ENCODE measurements around the gene SPTBN2. TPM values are rescaled to one million over a fixed set of nuclear protein-coding genes. Genes with fewer than 3 reads are reported as not detected.

The SPTBN2 gene
- total and polyA plus RNA-seq, 2 of the 8 experiments (the other 6 are each of a cell fraction or from before 2014, with no cell fraction given): 19.1 to 69.0 TPM

GRCh38 chr11:66653123-66653522, 75.9 kb downstream of the SPTBN2 start:
- peaks cover 4 to 66% of the 10 kb centered on the region in 2 experiments for H3K79me2 ChIP-seq (ENCODE audit: control insufficient read depth in 1 of 2, insufficient read depth in 2 of 2, low read length in 2 of 2)
- no peak for DNase-seq (ENCODE audit: low read depth in 1 of 2, low spot score in 2 of 2)
- peaks cover 13 to 44% (median 22%) of the 10 kb centered on the region in 4 experiments; a peak in 6 of 8 replicates for H3K36me3 ChIP-seq (ENCODE audit: control insufficient read depth in 2 of 4, insufficient read depth in 4 of 4, low read length in 3 of 4)
- ChIA-PET POLR2A (ENCODE audit: partially characterized antibody) (interaction anchor here (0.5 to 66.2 kb wide), 5 partner anchors 10 to 299 kb away, joined by 3 to 2165 read pairs (median 7); partner anchors contain the start of genes CCDC87, CCS, RBM14 and RBM4), CTCF (ENCODE audit: partially characterized antibody) (interaction anchor here (0.7 to 1.2 kb wide), 5 partner anchors 8 to 181 kb away, joined by 3 read pairs; no protein-coding TSS in a partner anchor)
- FAIRE-seq: no peak
- no peak overlapping the region for H3K56ac ChIP-seq (replicated peaks; ENCODE audit: insufficient read length, low read depth, low read length)
- H3K4me2 ChIP-seq (ENCODE audit: insufficient read depth in 1 of 2, low read depth in 2 of 2, low read length in 2 of 2): no peak overlapping the region
- no peak overlapping the region for H3K18ac ChIP-seq (ENCODE audit: extremely low read depth, low read length)
- no peak overlapping the region for H2BK20ac ChIP-seq (ENCODE audit: low read length)
- no peak overlapping the region for H2AK5ac ChIP-seq (ENCODE audit: low read depth, low read length)
- H2BK15ac ChIP-seq (ENCODE audit: low read length): no peak overlapping the region
- H3K4me1 ChIP-seq (replicated peaks in 1 of 4; ENCODE audit: control insufficient read depth in 3 of 4, insufficient read depth in 4 of 4, low read length in 3 of 4): no peaks in the 10 kb centered on the region
- TF ChIP-seq E2F6 (IDR thresholded peaks at IDR 0.05): no peak
- no peak for TF ChIP-seq RNF2 (IDR thresholded peaks at IDR 0.05; ENCODE audit: borderline replicate concordance, low read depth, low read length, missing control alignments, poor library complexity, severe bottlenecking)
- TF ChIP-seq GTF2F1 (IDR thresholded peaks at IDR 0.05; ENCODE audit: borderline replicate concordance, low read depth, low read length): no peak
- no peak for TF ChIP-seq SP4 (IDR thresholded peaks at IDR 0.05; ENCODE audit: low read length)
- TF ChIP-seq HDAC6 (IDR thresholded peaks at IDR 0.05; ENCODE audit: low read depth, low read length): no peak
- TF ChIP-seq SIN3A (conservative IDR thresholded peaks at IDR 0.05 in 1 of 2, IDR thresholded peaks at IDR 0.05 in 1 of 2; ENCODE audit: low read depth in 1 of 2, low read length in 2 of 2): no peak
- no peak for TF ChIP-seq EGR1 (IDR thresholded peaks at IDR 0.05; ENCODE audit: borderline replicate concordance, low read depth, low read length)
- no peak for TF ChIP-seq EP300 (IDR thresholded peaks at IDR 0.05; ENCODE audit: borderline replicate concordance in 1 of 2, low read depth in 2 of 2, low read length in 2 of 2)
- no peak overlapping the region for H4K5ac ChIP-seq (ENCODE audit: insufficient read length, low read depth, low read length)
- no peaks in the 10 kb centered on the region for H3K9me3 ChIP-seq (ENCODE audit: insufficient read depth in 2 of 2, low read depth in 1 of 2, low read length in 1 of 2)
- H3K79me1 ChIP-seq (ENCODE audit: low read depth, low read length): peaks cover 8% of the 10 kb centered on the region; the same call in 1 of the 2 replicates
- H3K4me3 ChIP-seq (ENCODE audit: extremely low read depth in 1 of 4, insufficient read depth in 2 of 4, low read depth in 3 of 4, low read length in 4 of 4): no peak overlapping the region
- H2BK12ac ChIP-seq (ENCODE audit: low read depth, low read length): no peak overlapping the region
- H3K23me2 ChIP-seq (ENCODE audit: low read depth, low read length): no peaks in the 10 kb centered on the region
- no peak overlapping the region for H4K91ac ChIP-seq (replicated peaks; ENCODE audit: insufficient read length, low read length)
- H4K8ac ChIP-seq (ENCODE audit: extremely low read depth, insufficient read depth, low read length): no peak overlapping the region
- no peak overlapping the region for H3K23ac ChIP-seq (ENCODE audit: insufficient read length)
- no peaks in the 10 kb centered on the region for H3K27me3 ChIP-seq (replicated peaks in 1 of 4; ENCODE audit: control insufficient read depth in 3 of 4, extremely low read depth in 1 of 4, insufficient read depth in 3 of 4, low read length in 3 of 4)
- 94% methylated on average over 6 of the region's 6 CpGs; no CpG with 5 or more reads in 1 of the 2 experiments for WGBS, 2 experiments (ENCODE audit: extremely low coverage in 1 of 2, insufficient coverage in 1 of 2, insufficient read length in 1 of 2, insufficient replicate concordance in 2 of 2, low coverage in 1 of 2, low lambda C conversion rate in 2 of 2, missing lambda C conversion rate in 1 of 2)
- no peak overlapping the region for H2BK5ac ChIP-seq (ENCODE audit: low read depth, low read length)
- no peak overlapping the region for H2BK120ac ChIP-seq (replicated peaks; ENCODE audit: low read depth, low read length)
- H2AFZ ChIP-seq (ENCODE audit: low read length): no peak overlapping the region
- H4K20me1 ChIP-seq (replicated peaks in 1 of 2; ENCODE audit: control insufficient read depth in 1 of 2, insufficient read depth in 2 of 2, low read length in 2 of 2): peaks cover 5 to 19% of the 10 kb centered on the region in 2 experiments
- no peak overlapping the region; a peak in 1 of 7 replicates for H3K9ac ChIP-seq (replicated peaks in 1 of 4; ENCODE audit: extremely low read depth in 1 of 4, low read depth in 3 of 4, low read length in 3 of 4)
- H3K14ac ChIP-seq (ENCODE audit: insufficient read length): no peak overlapping the region
- no peak overlapping the region for H3K27ac ChIP-seq (ENCODE audit: low read depth, low read length)
- no peak overlapping the region for H3K4ac ChIP-seq (replicated peaks; ENCODE audit: insufficient read length, low read depth, low read length)

Measured in H1 (cell line).